Activated gamma-delta T cell treated with anti-CD3 and anti-CD28 coated beads, Interleukin-2, amount 50 U/mL, for 16 hours (primary cell): ENCODE measurements around the gene GJA4.

Experiments used
- DNase-seq: peaks from one replicate; pipeline ENCODE4 v3.0.0-alpha.2; 2020; ENCODE audit warnings: low read depth

The GJA4 gene

DNA sequence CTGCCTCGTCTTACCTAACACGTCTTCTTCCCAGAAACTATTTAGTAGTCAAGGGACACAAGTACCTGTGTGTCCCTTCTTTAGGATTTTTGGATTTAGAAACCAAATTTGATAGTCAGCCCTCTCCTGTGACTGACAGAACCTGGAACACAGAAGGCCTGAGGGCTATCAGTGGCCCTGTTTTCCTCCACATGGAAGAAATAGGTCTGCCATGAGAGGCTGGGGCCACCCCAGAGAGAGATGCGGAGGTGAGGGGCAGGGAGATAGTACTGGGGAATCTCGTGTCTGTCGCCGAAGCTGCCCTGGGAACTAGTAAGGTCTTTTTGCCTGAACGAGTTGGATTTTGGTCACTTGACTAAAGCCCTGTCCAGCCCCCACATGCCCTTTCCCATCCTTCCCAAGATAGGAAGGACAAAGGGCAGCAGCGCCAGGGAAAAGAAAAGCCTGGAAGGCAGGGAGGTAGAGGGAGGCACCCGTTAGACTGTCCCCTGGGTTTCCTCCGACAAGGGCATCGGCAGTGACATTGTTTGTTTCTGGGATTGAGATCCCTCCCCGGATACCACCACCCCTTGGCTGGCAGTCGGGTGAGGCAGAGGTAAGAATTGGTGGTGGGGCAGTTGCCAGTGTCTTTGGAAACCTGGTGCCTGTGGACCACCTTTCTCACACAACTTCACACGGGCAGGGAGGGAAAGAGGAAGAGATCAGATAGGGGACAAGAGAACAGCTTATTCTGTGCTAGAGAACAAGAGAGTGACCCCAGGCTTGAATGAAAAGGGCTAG, 46.9 kb downstream of the GJA4 start:
- DNase-seq = no peak

DNA sequence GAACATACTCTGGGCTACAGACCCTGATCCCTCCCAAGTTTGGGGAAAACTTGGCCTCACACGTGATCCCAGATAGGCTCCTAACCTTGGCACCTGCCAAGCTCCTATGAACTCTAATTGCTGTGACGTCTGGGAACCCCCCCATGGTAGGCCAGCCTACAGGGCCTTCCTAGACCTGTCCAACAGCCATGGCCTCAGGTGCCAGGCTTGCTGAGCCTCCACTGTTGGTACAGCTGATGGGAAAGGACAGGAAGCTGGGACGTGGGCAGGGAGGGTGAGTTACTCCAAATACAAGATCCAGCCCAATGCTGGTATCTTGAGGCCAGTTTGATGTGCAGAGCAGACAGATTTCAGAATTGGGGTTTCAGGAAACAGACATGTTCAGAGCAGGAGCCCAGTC, 47.6 kb downstream of the GJA4 start:
- no peak for DNase-seq

- no peak for DNase-seq
These were observed 49.3 kb downstream of the GJA4 start for GRCh38 chr1:34842073-34842472.

DNA sequence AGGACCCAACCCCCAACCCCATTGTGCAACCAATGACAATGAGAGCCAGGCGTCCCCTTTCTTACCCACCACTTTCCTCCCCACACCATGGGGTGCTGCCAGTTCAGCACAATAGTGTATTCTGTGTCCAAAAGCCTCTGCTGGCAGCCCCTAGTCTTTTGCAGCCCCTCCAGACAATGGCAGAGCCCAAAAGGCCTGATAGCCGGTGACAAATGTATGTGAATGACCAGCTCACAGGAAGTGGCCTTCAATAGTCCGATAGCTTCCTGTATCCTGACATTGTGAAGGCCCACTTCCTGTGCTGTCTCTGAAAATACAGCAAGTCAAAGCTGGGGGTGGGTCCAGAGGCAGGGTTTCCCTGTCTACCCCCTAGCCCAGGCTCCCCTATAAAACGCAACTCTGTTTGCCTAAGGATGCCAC, 50.2 kb downstream of the GJA4 start:
- no peak for DNase-seq

DNA sequence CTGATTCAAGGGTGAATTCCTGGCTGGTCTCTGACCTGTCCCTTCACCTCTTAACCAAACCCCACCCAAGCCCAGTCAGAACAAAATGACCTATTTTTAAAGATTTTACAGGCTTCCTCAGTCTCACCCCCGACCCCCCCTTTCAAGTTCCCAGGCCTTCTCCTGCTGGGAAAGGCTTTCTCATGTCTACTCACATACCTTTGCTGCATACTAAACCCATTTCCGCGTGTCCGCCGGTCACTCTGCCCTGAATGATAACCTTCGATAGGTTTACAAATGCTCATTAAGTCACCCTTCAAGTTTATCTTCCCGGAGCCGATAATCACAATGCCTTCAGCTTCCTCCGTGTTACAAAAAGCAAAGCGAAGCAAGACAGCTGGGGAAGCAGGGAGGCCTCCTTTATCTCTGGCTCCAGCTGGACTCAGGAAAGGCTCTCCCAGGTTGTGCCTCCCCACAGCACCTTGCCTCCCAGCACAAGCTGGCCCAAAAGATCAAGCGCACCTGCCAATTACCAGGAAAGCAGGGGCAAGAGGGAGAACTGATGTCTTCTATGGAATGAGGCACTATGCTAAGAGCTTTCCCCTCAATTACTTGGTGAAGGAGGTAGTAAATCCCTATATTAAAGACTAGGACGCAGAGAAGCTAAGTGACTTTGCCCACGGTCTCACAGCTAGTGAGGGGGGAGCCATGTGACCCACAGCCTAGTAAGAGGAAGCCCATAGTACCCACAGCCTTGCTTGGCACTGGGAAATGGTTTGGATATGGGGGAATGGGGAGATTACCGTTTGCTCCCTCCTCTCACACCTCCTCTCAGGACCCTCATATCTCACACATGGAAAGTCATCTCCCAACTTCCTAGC, 50.8 kb downstream of the GJA4 start:
- DNase-seq = no peak

DNA sequence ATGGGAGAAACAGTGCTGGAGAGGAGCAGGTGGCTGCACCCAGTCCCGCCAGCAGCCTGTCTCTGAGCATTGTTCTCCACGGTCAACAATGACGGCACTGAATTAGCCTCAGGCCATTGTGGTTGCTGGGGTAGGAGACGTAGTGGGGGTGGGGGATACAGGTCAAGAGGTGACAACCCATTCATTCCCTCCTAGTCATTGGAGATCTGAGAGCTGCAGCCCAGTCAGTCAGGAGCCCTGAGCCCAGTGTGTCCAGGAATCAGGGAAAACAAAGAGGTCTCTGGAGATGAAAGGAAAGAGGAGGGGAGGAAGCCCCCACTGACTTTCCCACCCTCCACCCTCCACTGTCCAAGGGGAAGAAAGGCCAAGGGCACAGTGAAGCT, 51.4 kb downstream of the GJA4 start:
- DNase-seq = no peak
